GM13977 (cell line): Measurements from ENCODE around the gene C5orf47.
A peak's percentile ranks its signal among the peaks of the same experiment; 100 is the strongest.
"Not testable (repeated sequence)": the region's sequence is repeated elsewhere in the genome, so short reads cannot be mapped to it uniquely, and the experiment has no call there.

ENCODE experiments used
- DNase-seq: peaks from one replicate; pipeline ENCODE4 v3.0.0; 2012; ENCODE audit warnings: low spot score
- CTCF ChIP-seq: IDR thresholded peaks from 2 replicates; pipeline ENCODE4 v1.5.1; 2012; ENCODE audit warnings: mild to moderate bottlenecking, control low read depth; ENCODE audit not compliant: insufficient read depth; ENCODE audit errors: extremely low read depth, missing control alignments
- in situ Hi-C: fragments of 300-500 bp; cut with MboI; formaldehyde crosslinking; loops from one replicate; pipeline ENCODE4 v1.12.0; 2022; ENCODE audit warnings: low sequenced_read_pairs, low pct_unique_long_range_greater_than_20kb, mixed read lengths, inconsistent platforms; ENCODE audit not compliant: unreplicated experiment

Gene C5orf47

GRCh38 chr5:174000076-174000475 lies 11.1 kb downstream of the C5orf47 start:
- DNase-seq = no peak
- no peak for TF ChIP-seq CTCF
- in situ Hi-C loops = no loop called here

- no peak for DNase-seq
- TF ChIP-seq CTCF = no peak
- in situ Hi-C loops = no loop called here
These were observed 14.8 kb downstream of the C5orf47 start for GRCh38 chr5:174003795-174004194.

GRCh38 chr5:174008922-174009321 lies 20.0 kb downstream of the C5orf47 start:
- no peak for TF ChIP-seq CTCF
- in situ Hi-C loops = no loop called here
- DNase-seq = no peak

- in situ Hi-C loops = no loop called here
- no peak for TF ChIP-seq CTCF
- no peak for DNase-seq
These were observed 21.4 kb downstream of the C5orf47 start for GRCh38 chr5:174010365-174010764.

GRCh38 chr5:174011441-174011840 lies 22.5 kb downstream of the C5orf47 start:
- no peak for TF ChIP-seq CTCF
- in situ Hi-C loops = no loop called here
- no peak for DNase-seq

- TF ChIP-seq CTCF = peak; percentile 61
- in situ Hi-C loops = not testable (repeated sequence)
- DNase-seq = peak; percentile 49
These were observed 31.3 kb downstream of the C5orf47 start for GRCh38 chr5:174020069-174020927.
